Keratinocyte (primary cell): ENCODE measurements around the gene CALY. TPM values are rescaled to one million over a fixed set of nuclear protein-coding genes. Genes with fewer than 3 reads are reported as not detected.
A peak's percentile ranks its signal among the peaks of the same experiment; 100 is the strongest.

ENCODE experiments used
- DNase-seq: peaks from one replicate; pipeline ENCODE4 v3.0.0-alpha.2; 2011; ENCODE audit warnings: low read depth, missing footprints, low spot score
- FAIRE-seq: peaks from 2 replicates; lab custom pipeline; 2011; peaks lifted over from hg19 to GRCh38; lab: Jason Lieb, UNC
- H2AFZ ChIP-seq: 2 replicates; pipeline ENCODE4 v1.6.0; 2012; ENCODE audit warnings: low read length, control low read depth, inconsistent platforms; ENCODE audit not compliant: control insufficient read depth
- H3K27ac ChIP-seq: 2 replicates; pipeline ENCODE4 v1.5.1; 2011; ENCODE audit warnings: low read length; ENCODE audit not compliant: control insufficient read depth, insufficient read depth
- H3K27me3 ChIP-seq: 3 replicates; pipeline ENCODE4 v1.6.0; 2011; ENCODE audit warnings: low read length; ENCODE audit not compliant: control insufficient read depth, insufficient read depth; ENCODE audit errors: extremely low read depth
- H3K36me3 ChIP-seq, 2 experiments: 2 replicates in 1 of 2; 3 replicates in 1 of 2; pipeline ENCODE4 v1.5.1; 2011; ENCODE audit warnings: low read length in 2 of 2, mild to moderate bottlenecking in 1 of 2; ENCODE audit not compliant: control insufficient read depth in 2 of 2, insufficient read depth in 2 of 2; ENCODE audit errors: extremely low read depth in 1 of 2
- H3K4me1 ChIP-seq: 3 replicates; pipeline ENCODE4 v1.5.1; 2011; ENCODE audit warnings: low read length; ENCODE audit not compliant: control insufficient read depth, insufficient read depth; ENCODE audit errors: extremely low read depth
- H3K4me2 ChIP-seq: 3 replicates; pipeline ENCODE4 v1.6.0; 2011; ENCODE audit warnings: low read depth, low read length; ENCODE audit not compliant: control insufficient read depth, insufficient read depth; ENCODE audit errors: extremely low read depth
- H3K4me3 ChIP-seq, 3 experiments: fragments of 200-600 bp in 1 of 3; sonication (generic) in 1 of 3; 2 replicates in 2 of 3; 3 replicates in 1 of 3; pipeline ENCODE4 v1.5.1; 2011 to 2016; ENCODE audit warnings: low read length in 3 of 3, mild to moderate bottlenecking in 3 of 3, control low read depth in 2 of 3, inconsistent platforms in 1 of 3, low read depth in 1 of 3, mixed read lengths in 1 of 3, mixed run types in 1 of 3, moderate library complexity in 1 of 3; ENCODE audit not compliant: control insufficient read depth in 2 of 3, insufficient read depth in 2 of 3; ENCODE audit errors: extremely low read depth in 1 of 3
- H3K79me2 ChIP-seq: 2 replicates; pipeline ENCODE4 v1.6.0; 2012; ENCODE audit warnings: low read length; ENCODE audit not compliant: control insufficient read depth, insufficient read depth
- H3K9ac ChIP-seq: 3 replicates; pipeline ENCODE4 v1.6.0; 2011; ENCODE audit warnings: low read length; ENCODE audit not compliant: control insufficient read depth, insufficient read depth; ENCODE audit errors: extremely low read depth
- H3K9me1 ChIP-seq: 3 replicates; pipeline ENCODE4 v1.6.0; 2011; ENCODE audit warnings: low read length; ENCODE audit not compliant: control insufficient read depth, insufficient read depth; ENCODE audit errors: extremely low read depth
- H3K9me3 ChIP-seq: 2 replicates; pipeline ENCODE4 v1.5.1; 2012; ENCODE audit warnings: low read depth, low read length; ENCODE audit not compliant: control insufficient read depth
- H4K20me1 ChIP-seq: 3 replicates; pipeline ENCODE4 v1.6.0; 2011; ENCODE audit warnings: low read length; ENCODE audit not compliant: control insufficient read depth, insufficient read depth; ENCODE audit errors: extremely low read depth
- EZH2 ChIP-seq: IDR thresholded peaks from one replicate; pipeline ENCODE4 v1.6.1; 2012; ENCODE audit warnings: inconsistent platforms, mild to moderate bottlenecking, low read length, moderate library complexity
- dilution Hi-C: fragments of 300-500 bp; cut with MboI; formaldehyde crosslinking; loops from one replicate; pipeline ENCODE4 v1.7.0; 2020; ENCODE audit warnings: low sequenced_read_pairs; ENCODE audit not compliant: extremely low pct_ligation_motif_present
- polyA plus RNA-seq, 5 experiments: library from polyadenylated mRNA; depleted of rRNA in 3 of 5; stranded (reverse) in 3 of 5; stranded (forward) in 1 of 5; unstranded in 1 of 5; fragments of >200 nt; gene quantifications; 1 replicate in 1 of 5; 2 replicates in 3 of 5; 3 replicates in 1 of 5; pipeline versions ENCODE4 v1.2.1 to v1.2.3, GENCODE V29; 2011 to 2012; ENCODE audit warnings: missing spikeins in 2 of 5, low read depth in 1 of 5, low replicate concordance in 1 of 5
- TF ChIP-seq, protein P1 (sequence below), 3 experiments: IDR thresholded peaks in 1 of 3; conservative IDR thresholded peaks in 1 of 3; optimal IDR thresholded peaks in 1 of 3; 2 replicates in 2 of 3; 3 replicates in 1 of 3; pipeline versions ENCODE3 to v1.5.1; 2011; ENCODE audit warnings: low read length in 3 of 3, mild to moderate bottlenecking in 3 of 3, moderate library complexity in 2 of 3, control low read depth in 1 of 3, inconsistent platforms in 1 of 3; ENCODE audit not compliant: insufficient read depth in 2 of 3; ENCODE audit errors: extremely low read depth in 1 of 3

Gene CALY
- polyA plus RNA-seq, 1 donor (not counting 4 experiments of a cell fraction or from before 2014, with no cell fraction given), result not detected

DNA sequence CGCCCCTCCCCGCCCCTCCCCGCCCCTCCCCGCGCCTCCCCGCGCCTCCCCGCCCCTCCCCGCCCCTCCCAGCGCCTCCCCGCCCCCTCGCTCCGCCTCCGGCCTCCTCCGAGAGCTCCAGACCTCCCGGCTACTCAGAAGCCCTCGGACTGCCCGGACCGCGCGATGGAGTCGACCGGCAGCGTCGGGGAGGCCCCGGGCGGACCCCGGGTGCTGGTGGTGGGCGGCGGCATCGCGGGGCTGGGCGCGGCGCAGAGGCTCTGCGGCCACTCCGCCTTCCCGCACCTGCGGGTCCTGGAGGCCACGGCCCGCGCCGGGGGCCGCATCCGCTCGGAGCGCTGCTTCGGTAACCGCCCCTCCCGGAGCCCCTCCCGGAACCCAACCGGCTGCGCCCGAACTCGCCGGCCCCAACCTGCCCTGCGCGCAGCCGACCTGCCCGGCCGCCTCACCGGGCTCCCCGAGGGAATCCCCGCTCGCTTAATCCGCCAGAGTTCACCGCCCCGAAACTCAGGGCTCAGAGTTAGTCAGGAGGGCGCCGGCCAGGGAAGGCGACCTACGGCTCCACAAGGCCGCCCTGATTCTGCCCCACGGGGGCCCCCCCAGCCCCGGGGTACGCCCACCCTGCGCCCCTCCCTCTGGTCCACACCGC lies 42.6 kb upstream of the CALY start, which contains the start of gene PAOX:
PAOX (plus strand) TSS at position 111 of the 649 bp plus-strand sequence; CDS start at position 166, 55 bp downstream.
- no peak for TF ChIP-seq EZH2
- TF ChIP-seq, protein P1, sequence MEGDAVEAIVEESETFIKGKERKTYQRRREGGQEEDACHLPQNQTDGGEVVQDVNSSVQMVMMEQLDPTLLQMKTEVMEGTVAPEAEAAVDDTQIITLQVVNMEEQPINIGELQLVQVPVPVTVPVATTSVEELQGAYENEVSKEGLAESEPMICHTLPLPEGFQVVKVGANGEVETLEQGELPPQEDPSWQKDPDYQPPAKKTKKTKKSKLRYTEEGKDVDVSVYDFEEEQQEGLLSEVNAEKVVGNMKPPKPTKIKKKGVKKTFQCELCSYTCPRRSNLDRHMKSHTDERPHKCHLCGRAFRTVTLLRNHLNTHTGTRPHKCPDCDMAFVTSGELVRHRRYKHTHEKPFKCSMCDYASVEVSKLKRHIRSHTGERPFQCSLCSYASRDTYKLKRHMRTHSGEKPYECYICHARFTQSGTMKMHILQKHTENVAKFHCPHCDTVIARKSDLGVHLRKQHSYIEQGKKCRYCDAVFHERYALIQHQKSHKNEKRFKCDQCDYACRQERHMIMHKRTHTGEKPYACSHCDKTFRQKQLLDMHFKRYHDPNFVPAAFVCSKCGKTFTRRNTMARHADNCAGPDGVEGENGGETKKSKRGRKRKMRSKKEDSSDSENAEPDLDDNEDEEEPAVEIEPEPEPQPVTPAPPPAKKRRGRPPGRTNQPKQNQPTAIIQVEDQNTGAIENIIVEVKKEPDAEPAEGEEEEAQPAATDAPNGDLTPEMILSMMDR (optimal IDR thresholded peaks at IDR 0.05 in 1 of 3, IDR thresholded peaks at IDR 0.05 in 1 of 3, conservative IDR thresholded peaks at IDR 0.05 in 1 of 3; ENCODE audit: extremely low read depth in 1 of 3, insufficient read depth in 2 of 3, low read length in 3 of 3), result no peak
- no peaks in the 10 kb centered on the region for H3K79me2 ChIP-seq
- H3K27ac ChIP-seq, result no peak within 1 kb of the TSS
- peak within 1 kb of the TSS; percentile 64 to 77 (median 73) for H3K4me3 ChIP-seq
- H2AFZ ChIP-seq, result peak within 1 kb of the TSS; percentile 92
- H3K4me1 ChIP-seq, result no peaks in the 10 kb centered on the region
- H3K36me3 ChIP-seq, result no peaks in the 10 kb centered on the region
- H3K27me3 ChIP-seq, result no peaks in the 10 kb centered on the region
- dilution Hi-C loops, result no loop called here
- peak within 1 kb of the TSS; percentile 92 for H3K4me2 ChIP-seq
- no peak for FAIRE-seq
- DNase-seq, result no peak
- no peaks in the 10 kb centered on the region for H3K9me3 ChIP-seq
- peak within 1 kb of the TSS; percentile 58 for H3K9ac ChIP-seq
- H3K9me1 ChIP-seq, result no peaks in the 10 kb centered on the region
- no peaks in the 10 kb centered on the region for H4K20me1 ChIP-seq

DNA sequence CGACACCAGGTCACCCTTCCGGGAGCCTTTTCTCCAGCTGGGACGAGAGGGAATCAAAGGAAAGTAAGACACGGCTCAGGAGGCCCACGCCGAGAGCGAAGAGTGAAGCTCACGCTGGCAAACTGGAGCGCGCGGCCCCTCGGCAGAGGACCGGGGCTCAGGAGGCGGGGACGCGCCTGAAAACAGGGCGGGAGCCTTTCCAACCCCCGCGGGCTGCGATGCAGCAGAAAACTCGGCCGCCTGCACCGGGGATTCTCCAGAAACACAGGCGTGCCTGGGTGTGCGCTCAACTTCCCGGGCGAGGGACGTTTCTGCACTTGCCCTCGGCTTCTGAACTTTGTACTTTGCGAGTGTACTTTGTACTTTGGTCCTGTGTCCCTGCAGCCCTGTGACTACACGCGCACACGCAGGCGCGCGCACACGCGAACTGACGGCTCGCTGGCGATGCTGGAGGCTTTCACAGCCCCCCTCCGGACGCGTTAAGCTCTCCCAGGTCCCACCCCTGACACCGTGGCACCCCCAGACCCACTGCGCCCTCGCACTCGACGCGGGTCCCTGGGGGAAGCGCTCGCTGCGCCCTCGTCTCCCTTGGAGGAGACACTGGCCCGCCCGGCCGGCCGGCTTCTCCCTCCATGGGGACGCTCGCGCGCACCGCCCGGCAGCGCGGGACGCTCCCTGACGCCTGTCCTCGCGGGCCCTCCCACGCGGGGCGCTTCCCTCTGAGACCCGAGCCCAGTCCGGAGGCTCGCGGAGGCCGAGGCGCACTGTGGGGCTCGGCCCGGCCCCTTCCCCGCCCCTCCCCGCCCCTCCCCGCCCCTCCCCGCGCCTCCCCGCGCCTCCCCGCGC lies 41.8 kb upstream of the CALY start:
- dilution Hi-C loops, result no loop called here
- Histone ChIP-seq H3K4me1 (peaks cover 3% of the 10 kb centered on the region), H3K9me1 (no peaks in the 10 kb centered on the region), H4K20me1 (no peaks in the 10 kb centered on the region), H2AFZ (peak overlapping the region; percentile 92), H3K9me3 (no peaks in the 10 kb centered on the region), H3K9ac (peak overlapping the region; percentile 58), H3K36me3 (no peaks in the 10 kb centered on the region), H3K27ac (no peak overlapping the region), H3K79me2 (no peaks in the 10 kb centered on the region), H3K27me3 (no peaks in the 10 kb centered on the region), H3K4me3 (peak overlapping the region; percentile 64 to 77 (median 73)), H3K4me2 (peak overlapping the region; percentile 92)
- no peak for FAIRE-seq
- TF ChIP-seq EZH2, result no peak
- TF ChIP-seq, protein P1 (optimal IDR thresholded peaks at IDR 0.05 in 1 of 3, IDR thresholded peaks at IDR 0.05 in 1 of 3, conservative IDR thresholded peaks at IDR 0.05 in 1 of 3; ENCODE audit: extremely low read depth in 1 of 3, insufficient read depth in 2 of 3, low read length in 3 of 3), result no peak
- no peak for DNase-seq
